OCI-LY1 (cell line): ENCODE results near the gene APOBEC2.

Experiments used
- CTCF ChIP-seq: fragments of 200-600 bp; sonication (generic), shearing (Covaris generic); IDR thresholded peaks from 2 replicates; pipeline ENCODE4 v1.5.1; 2017; ENCODE audit warnings: mild to moderate bottlenecking, antibody characterized with exemption, low read length, moderate library complexity, mixed read lengths
- EZH2 ChIP-seq: fragments of 200-600 bp; sonication (generic), shearing (Covaris generic); IDR thresholded peaks from 2 replicates; pipeline ENCODE4 v1.8.0; 2017; ENCODE audit warnings: borderline replicate concordance, mixed run types, mild to moderate bottlenecking, antibody characterized with exemption, low read length, moderate library complexity, mixed read lengths

GRCh38 chr6:41097467-41098090 is 44.6 kb downstream of the APOBEC2 start:
- TF ChIP-seq CTCF (no peak), EZH2 (no peak)
